ENCODE results near the gene TADA3.

TADA3 gene

GRCh38 chr3:9768141-9768775 lies 24.0 kb downstream of the TADA3 start:
- no peak for DNase-seq

GRCh38 chr3:9767418-9767817 lies 24.9 kb downstream of the TADA3 start:
- intact Hi-C loops (cut with DNase I) = no loop called here
- no peak for DNase-seq

More at GRCh38 chr3:9768141-9768775, 24.0 kb downstream of the TADA3 start:
- intact Hi-C loops (cut with DNase I) = no loop called here

- intact Hi-C loops (cut with DNase I) = no loop called here
- DNase-seq = peak in 1 of 10 donors; percentile 42
Observed at GRCh38 chr3:9765865-9766264, 26.4 kb downstream of the TADA3 start.

- intact Hi-C loops (cut with DNase I) = no loop called here
- DNase-seq = peak in 1 of 10 donors; percentile 61
Observed at GRCh38 chr3:9762871-9763270, 29.4 kb downstream of the TADA3 start.

GRCh38 chr3:9761919-9762318 lies 30.4 kb downstream of the TADA3 start:
- no peak for DNase-seq
- intact Hi-C loops (cut with DNase I) = no loop called here

- intact Hi-C loops (cut with DNase I) = no loop called here
- DNase-seq = peak in 2 of 10 donors; percentile 1 to 34
Observed at GRCh38 chr3:9760779-9761505, 31.3 kb downstream of the TADA3 start.

- intact Hi-C loops (cut with DNase I) = no loop called here
- peak in 1 of 10 donors; percentile 70 for DNase-seq
Observed at GRCh38 chr3:9757427-9757826, 34.8 kb downstream of the TADA3 start.

- DNase-seq = no peak
- intact Hi-C loops (cut with DNase I) = no loop called here
Observed at GRCh38 chr3:9754678-9755077, 37.6 kb downstream of the TADA3 start.

- DNase-seq = no peak
- intact Hi-C loops (cut with DNase I) = no loop called here
Observed at GRCh38 chr3:9750556-9751411, 41.5 kb downstream of the TADA3 start.

GRCh38 chr3:9749645-9750555 lies 42.4 kb downstream of the TADA3 start, which contains the start of gene OGG1:
Gene OGG1, plus strand, starts transcription at chr3:9749952. Its CDS starts 335 bp downstream, at chr3:9750287.
- peak; percentile 94 to 99 (median 97) for DNase-seq
- intact Hi-C loops (cut with DNase I) = loop anchor here (1.0 to 2.0 kb wide), 2 partner anchors 17 to 43 kb away; partner anchors contain the start of genes ARPC4 and TADA3

- intact Hi-C loops (cut with DNase I) = loop anchor here (1.0 to 2.0 kb wide), 2 partner anchors 16 to 44 kb away; partner anchors contain the start of genes ARPC4 and TADA3
- DNase-seq = peak in 2 of 10 donors; percentile 78 to 85
Observed at GRCh38 chr3:9749296-9749644, 43.0 kb downstream of the TADA3 start.

GRCh38 chr3:9748031-9748430 lies 44.2 kb downstream of the TADA3 start:
- no peak for DNase-seq
- intact Hi-C loops (cut with DNase I) = loop anchor here (2.0 kb wide), 1 partner anchor 45 kb away; the partner anchor contains the start of genes ARPC4 and TADA3

- intact Hi-C loops (cut with DNase I) = no loop called here
- no peak for DNase-seq
Observed at GRCh38 chr3:9747267-9747666, 45.0 kb downstream of the TADA3 start.

- intact Hi-C loops (cut with DNase I) = no loop called here
- peak in 6 of 10 donors; percentile 51 to 93 (median 62) for DNase-seq
Observed at GRCh38 chr3:9746330-9746729, 45.9 kb downstream of the TADA3 start.

- intact Hi-C loops (cut with DNase I) = no loop called here
- DNase-seq = no peak
Observed at GRCh38 chr3:9745521-9745920, 46.8 kb downstream of the TADA3 start.

- no peak for DNase-seq
- intact Hi-C loops (cut with DNase I) = no loop called here
Observed at GRCh38 chr3:9744162-9744561, 48.1 kb downstream of the TADA3 start.

GRCh38 chr3:9743548-9743947 lies 48.7 kb downstream of the TADA3 start:
- DNase-seq = no peak
- intact Hi-C loops (cut with DNase I) = no loop called here

- intact Hi-C loops (cut with DNase I) = no loop called here
- DNase-seq = no peak
Observed at GRCh38 chr3:9742560-9742959, 49.7 kb downstream of the TADA3 start.

GRCh38 chr3:9739181-9739580 lies 53.1 kb downstream of the TADA3 start:
- intact Hi-C loops (cut with DNase I) = no loop called here
- DNase-seq = no peak

- intact Hi-C loops (cut with DNase I) = no loop called here
- peak in 1 of 10 donors; percentile 81 for DNase-seq
Observed at GRCh38 chr3:9736831-9737230, 55.4 kb downstream of the TADA3 start.

Data from posterior cingulate gyrus (tissue), 11 donors.